Neural progenitor cell (in vitro differentiated cells): ENCODE data around the gene LRRC8A. TPM values are rescaled to one million over a fixed set of nuclear protein-coding genes. Genes with fewer than 3 reads are reported as not detected.
"Not testable (repeated sequence)": the region's sequence is repeated elsewhere in the genome, so short reads cannot be mapped to it uniquely, and the experiment has no call there.

Experiments used
- DNase-seq: peaks from one replicate; pipeline ENCODE4 v3.0.0-alpha.2; 2016; ENCODE audit warnings: low spot score
- H2AFZ ChIP-seq: fragments of 200-600 bp; sonication (generic); replicated peaks from 2 replicates; pipeline ENCODE4 v1.6.1; 2016; ENCODE audit warnings: antibody characterized with exemption
- H3F3A ChIP-seq: fragments of 200-600 bp; sonication (generic); 2 replicates; pipeline ENCODE4 v1.6.1; 2016; ENCODE audit warnings: antibody characterized with exemption, low read depth
- H3K27ac ChIP-seq: fragments of 200-600 bp; sonication (generic); 2 replicates; pipeline ENCODE4 v1.5.1; 2016; ENCODE audit warnings: mild to moderate bottlenecking
- H3K27me3 ChIP-seq: fragments of 200-600 bp; sonication (generic); 2 replicates; pipeline ENCODE4 v1.6.1; 2016; ENCODE audit warnings: mild to moderate bottlenecking, moderate library complexity
- H3K36me3 ChIP-seq: fragments of 200-600 bp; sonication (generic); 2 replicates; pipeline ENCODE4 v1.5.1; 2016
- H3K4me1 ChIP-seq: fragments of 200-600 bp; sonication (generic); 2 replicates; pipeline ENCODE4 v1.6.1; 2016; ENCODE audit warnings: mixed run types
- H3K4me2 ChIP-seq: fragments of 200-600 bp; sonication (generic); 2 replicates; pipeline ENCODE4 v1.6.1; 2016
- H3K4me3 ChIP-seq: fragments of 200-600 bp; sonication (generic); 2 replicates; pipeline ENCODE4 v1.5.1; 2016
- H3K79me2 ChIP-seq: fragments of 200-600 bp; sonication (generic); 2 replicates; pipeline ENCODE4 v1.6.1; 2016; ENCODE audit warnings: low read depth
- H3K9ac ChIP-seq: fragments of 200-600 bp; sonication (generic); 2 replicates; pipeline ENCODE4 v1.6.1; 2016
- H3K9me3 ChIP-seq: fragments of 200-600 bp; sonication (generic); 2 replicates; pipeline ENCODE4 v1.5.1; 2016; ENCODE audit warnings: low read depth
- H4K20me1 ChIP-seq: fragments of 200-600 bp; sonication (generic); 2 replicates; pipeline ENCODE4 v1.6.1; 2016; ENCODE audit warnings: low read depth
- H3K27ac Mint-ChIP-seq: 3 replicates; pipeline ENCODE4 v1.8.0; 2021; ENCODE audit warnings: mixed read lengths
- H3K27me3 Mint-ChIP-seq: 2 replicates; pipeline ENCODE4 v1.8.0; 2022; ENCODE audit warnings: low read depth, mild to moderate bottlenecking, inconsistent platforms, moderate library complexity, mixed read lengths; ENCODE audit not compliant: insufficient read depth
- H3K36me3 Mint-ChIP-seq: 3 replicates; pipeline ENCODE4 v1.8.0; 2021; ENCODE audit warnings: mixed read lengths
- H3K4me1 Mint-ChIP-seq: 3 replicates; pipeline ENCODE4 v1.8.0; 2021; ENCODE audit warnings: mixed read lengths
- H3K4me3 Mint-ChIP-seq: 3 replicates; pipeline ENCODE4 v1.8.0; 2021; ENCODE audit warnings: mild to moderate bottlenecking, moderate library complexity, mixed read lengths
- H3K9me3 Mint-ChIP-seq: 3 replicates; pipeline ENCODE4 v1.8.0; 2020; ENCODE audit warnings: mixed read lengths
- EZH2phosphoT487 ChIP-seq: fragments of 200-600 bp; sonication (generic); IDR thresholded peaks from 2 replicates; pipeline ENCODE4 v1.6.1; 2017; ENCODE audit warnings: antibody characterized with exemption
- total RNA-seq: library from RNA; depleted of rRNA; stranded (reverse); fragments of >200 nt; gene quantifications from 2 replicates; pipeline ENCODE4 v1.2.3, GENCODE V29; 2015; ENCODE audit warnings: low replicate concordance

The LRRC8A gene
- total RNA-seq, 1 donor from 2014 or later, result 17.1 TPM

DNA sequence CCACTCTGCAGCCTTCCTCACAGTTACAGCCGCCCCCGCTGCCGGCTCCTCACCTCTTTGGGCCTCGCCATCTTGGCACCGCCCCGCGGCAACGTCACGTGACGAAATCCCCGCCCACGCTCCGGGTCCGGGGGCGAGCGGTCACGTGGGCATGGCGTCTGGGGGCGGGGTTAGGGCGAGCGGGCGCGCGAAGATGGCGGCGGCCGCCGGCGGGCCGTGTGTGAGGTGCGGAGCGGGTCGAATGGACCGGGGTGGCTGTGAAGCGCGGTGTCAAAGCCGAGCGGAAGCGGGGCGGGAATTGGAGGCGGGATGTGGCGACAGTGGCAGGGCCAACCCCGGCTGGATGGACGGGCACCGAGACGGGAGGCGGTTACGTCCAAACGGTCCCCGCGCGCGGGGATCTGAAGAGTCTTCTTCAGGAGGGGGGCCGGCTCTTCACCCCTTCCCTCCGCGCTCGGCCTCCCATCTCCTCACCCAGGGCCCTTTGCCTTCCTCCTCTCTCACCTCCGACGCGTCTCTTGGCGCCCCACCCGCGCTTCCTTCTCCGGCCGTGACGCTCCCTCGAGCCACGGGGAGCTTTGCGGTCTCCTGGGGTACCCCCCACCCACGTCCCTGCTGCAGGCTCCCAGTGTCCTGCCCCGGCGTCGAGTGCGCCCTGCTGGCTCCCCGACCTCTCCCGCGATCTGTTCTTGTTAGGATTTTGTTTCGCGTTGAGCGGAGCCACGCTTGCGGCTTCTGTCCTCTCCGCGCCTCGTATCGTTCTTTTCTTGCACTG, 65.8 kb downstream of the LRRC8A start, which contains the start of the genes DOLK and NUP188:
DOLK (minus strand) TSS at position 77 of the 775 bp plus-strand sequence. CDS start 300 bp downstream, outside the sequence.
NUP188 (plus strand) TSS at position 173 of the 775 bp plus-strand sequence; CDS start at position 194, 21 bp downstream.
- Histone ChIP-seq H3K9me3 (no peaks in the 10 kb centered on the region), H3F3A (peaks cover 6% of the 10 kb centered on the region), H3K79me2 (peaks cover 45% of the 10 kb centered on the region), H3K4me2 (peak within 1 kb of the TSS; percentile 90), H3K27me3 (no peaks in the 10 kb centered on the region), H3K4me3 (peak within 1 kb of the TSS; percentile 96), H3K36me3 (no peaks in the 10 kb centered on the region), H3K27ac (no peak within 1 kb of the TSS), H3K9ac (peak within 1 kb of the TSS; percentile 86), H4K20me1 (no peaks in the 10 kb centered on the region), H2AFZ (peak within 1 kb of the TSS; percentile 96), H3K4me1 (peaks cover 5% of the 10 kb centered on the region)
- TF ChIP-seq EZH2phosphoT487, result no peak
- DNase-seq, result peak; percentile 98
- Mint-ChIP-seq H3K4me1 (peaks cover 20% of the 10 kb centered on the region), H3K27me3 (no peaks in the 10 kb centered on the region), H3K9me3 (no peaks in the 10 kb centered on the region), H3K4me3 (peak within 1 kb of the TSS; percentile 99), H3K36me3 (peaks cover 16% of the 10 kb centered on the region), H3K27ac (peak within 1 kb of the TSS; percentile 87)

DNA sequence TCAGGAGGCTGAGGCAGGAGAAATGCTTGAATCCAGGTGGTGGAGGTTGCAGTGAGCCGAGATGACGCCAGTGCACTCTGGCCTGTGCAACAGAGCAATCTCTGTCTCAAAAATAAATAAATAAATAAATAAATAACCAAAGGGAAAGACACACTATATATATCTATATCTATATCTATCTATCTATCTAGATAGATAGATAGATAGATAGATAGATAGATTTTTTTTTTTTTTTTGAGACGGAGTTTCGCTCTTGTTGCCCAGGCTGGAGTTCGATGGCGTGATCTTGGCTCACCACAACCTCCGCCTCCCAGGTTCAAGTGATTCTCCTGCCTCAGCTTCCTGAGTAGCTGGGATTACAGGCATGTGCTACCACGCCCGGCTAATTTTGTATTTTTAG, 79.5 kb downstream of the LRRC8A start:
- not testable (repeated sequence) for H3K4me3 ChIP-seq, H3K27me3 ChIP-seq, H3K27ac Mint-ChIP-seq, H3K9me3 ChIP-seq, H3F3A ChIP-seq, H3K4me1 ChIP-seq, H3K4me2 ChIP-seq, H3K79me2 ChIP-seq, DNase-seq, H3K4me3 Mint-ChIP-seq, H3K4me1 Mint-ChIP-seq, H4K20me1 ChIP-seq, H3K27ac ChIP-seq, H3K27me3 Mint-ChIP-seq, H3K9ac ChIP-seq, H2AFZ ChIP-seq, H3K9me3 Mint-ChIP-seq
- peaks cover 26% of the 10 kb centered on the region for H3K36me3 Mint-ChIP-seq
- H3K36me3 ChIP-seq, result peaks cover 25% of the 10 kb centered on the region

Other genes starting within 250 kb of the LRRC8A start
- gene DYNC2I2, start 225.3 kb upstream of the LRRC8A start, total RNA-seq, result 45.9 and 141 TPM in 2 replicates
- 930 and 1,683 TPM in 2 replicates for gene SET, start 192.9 kb upstream of the LRRC8A start, total RNA-seq
- gene PKN3, start 179.6 kb upstream of the LRRC8A start, total RNA-seq, result 4.4 and 16.1 TPM in 2 replicates
- 16.8 and 53.9 TPM in 2 replicates for gene ZDHHC12, start 158.0 kb upstream of the LRRC8A start, total RNA-seq
- 14.7 and 28.2 TPM in 2 replicates for gene ZER1, start 110.2 kb upstream of the LRRC8A start, total RNA-seq
- 17.1 and 19.0 TPM in 2 replicates for gene TBC1D13, start 94.9 kb upstream of the LRRC8A start, total RNA-seq
- gene ENDOG, start 63.6 kb upstream of the LRRC8A start, total RNA-seq, result 3.2 and 9.1 TPM in 2 replicates
- gene SPOUT1, start 52.3 kb upstream of the LRRC8A start, total RNA-seq, result 17.2 and 50.1 TPM in 2 replicates
- gene KYAT1, start 183 bp upstream of the LRRC8A start, total RNA-seq, result 21.7 and 29.1 TPM in 2 replicates
- gene PHYHD1, start 38.8 kb downstream of the LRRC8A start, total RNA-seq, result 15.2 and 19.0 TPM in 2 replicates
- 8.2 and 16.8 TPM in 2 replicates for gene DOLK, start 65.5 kb downstream of the LRRC8A start, total RNA-seq
- gene NUP188, start 65.6 kb downstream of the LRRC8A start, total RNA-seq, result 66.7 and 80.0 TPM in 2 replicates
- 45.7 and 98.8 TPM in 2 replicates for gene SH3GLB2, start 146.2 kb downstream of the LRRC8A start, total RNA-seq
- 10.8 and 39.1 TPM in 2 replicates for gene MIGA2, start 154.5 kb downstream of the LRRC8A start, total RNA-seq
- 25.1 and 39.0 TPM in 2 replicates for gene DOLPP1, start 199.0 kb downstream of the LRRC8A start, total RNA-seq
- gene CRAT, start 228.7 kb downstream of the LRRC8A start, total RNA-seq, result 10.1 and 19.3 TPM in 2 replicates
- 82.4 and 133 TPM in 2 replicates for gene PTPA, start 229.3 kb downstream of the LRRC8A start, total RNA-seq